SK-N-SH treated with all-trans-retinoic acid at 6 μM for 48 hours (cell line): ENCODE measurements around the gene YTHDC1.

Experiments used
- PATZ1 ChIP-seq: fragments of 250-450 bp; sonication (Bioruptor Pico); IDR thresholded peaks from 2 replicates; pipeline ENCODE4 v1.8.0; 2020; ENCODE audit warnings: mild to moderate bottlenecking, moderate library complexity, borderline replicate concordance
- PPARA ChIP-seq: fragments of 250-450 bp; sonication (Bioruptor Pico); IDR thresholded peaks from 2 replicates; pipeline ENCODE4 v1.5.0; 2020; ENCODE audit warnings: mild to moderate bottlenecking, borderline replicate concordance

GRCh38 chr4:68316193-68316969 lies 33.5 kb downstream of the YTHDC1 start:
- no peak for TF ChIP-seq PATZ1
- no peak for TF ChIP-seq PPARA (CRISPR knock-in tag)
